ENCODE data around the gene FSD2.
A peak's percentile ranks its signal among the peaks of the same experiment; 100 is the strongest.
"Not testable (repeated sequence)": the region's sequence is repeated elsewhere in the genome, so short reads cannot be mapped to it uniquely, and the experiment has no call there.

FSD2 gene

DNA sequence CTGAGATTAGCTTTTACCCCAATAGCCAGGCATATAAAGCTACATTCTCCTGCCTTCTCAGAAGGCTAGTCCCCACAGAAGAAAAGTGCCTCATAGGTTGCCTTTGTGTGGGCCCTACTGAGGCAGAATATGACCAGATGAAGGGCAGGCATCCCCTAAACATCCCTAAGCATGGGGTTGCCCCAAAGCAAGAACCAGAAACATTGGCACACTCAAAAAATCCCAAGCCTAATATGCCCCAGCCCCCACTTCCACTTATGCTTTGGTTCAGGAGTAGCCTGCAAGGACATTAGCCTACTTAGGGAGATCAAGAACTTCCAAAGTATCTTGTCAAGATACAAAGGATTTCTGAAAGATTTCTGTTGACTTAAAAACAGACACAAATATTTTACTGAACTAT, 33.3 kb upstream of the FSD2 start:
- Mint-ChIP-seq H3K27ac (no peak overlapping the region), H3K27me3 (no peaks in the 10 kb centered on the region), H3K4me1 (ENCODE audit: low read depth) (peaks cover 5% of the 10 kb centered on the region), H3K36me3 (ENCODE audit: low read depth) (peaks cover 45% of the 10 kb centered on the region), H3K9me3 (peaks cover 7% of the 10 kb centered on the region), H3K4me3 (no peak overlapping the region)
- no peak for DNase-seq

DNA sequence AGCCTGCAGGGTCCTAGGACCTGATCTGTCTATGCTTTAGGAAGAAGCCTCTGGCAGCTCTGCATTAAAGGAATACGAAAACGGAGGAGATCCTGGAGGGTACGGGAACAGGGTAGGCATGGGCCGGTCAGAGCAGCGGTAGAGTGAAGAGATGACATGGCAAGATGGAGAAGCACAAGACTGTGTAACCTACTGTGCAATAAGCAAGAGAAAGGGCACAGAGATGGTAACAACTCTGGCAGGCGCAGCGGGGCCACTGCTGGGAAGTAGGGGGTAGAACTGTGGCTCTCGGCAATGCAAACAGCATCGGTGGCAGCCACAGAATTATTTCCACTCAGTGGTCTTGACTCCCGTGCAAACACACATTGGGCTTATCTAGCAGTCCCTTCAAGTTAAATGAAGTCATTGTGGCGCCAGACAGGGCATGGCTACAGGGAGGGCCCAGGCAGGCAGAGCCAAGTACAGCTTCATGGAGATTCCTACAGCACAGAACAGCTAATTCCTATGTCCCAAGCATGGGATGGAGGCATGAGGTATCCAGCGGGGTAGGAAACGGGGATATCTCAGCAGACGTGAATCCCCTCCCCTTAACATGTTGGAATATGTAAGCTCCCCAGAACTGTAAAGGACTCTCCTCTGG, 32.3 kb upstream of the FSD2 start:
- Mint-ChIP-seq H3K9me3 (peaks cover 7% of the 10 kb centered on the region), H3K27ac (no peak overlapping the region), H3K36me3 (ENCODE audit: low read depth) (peaks cover 54% of the 10 kb centered on the region), H3K4me1 (ENCODE audit: low read depth) (peaks cover 5% of the 10 kb centered on the region), H3K4me3 (no peak overlapping the region), H3K27me3 (no peaks in the 10 kb centered on the region)
- no peak for DNase-seq

DNA sequence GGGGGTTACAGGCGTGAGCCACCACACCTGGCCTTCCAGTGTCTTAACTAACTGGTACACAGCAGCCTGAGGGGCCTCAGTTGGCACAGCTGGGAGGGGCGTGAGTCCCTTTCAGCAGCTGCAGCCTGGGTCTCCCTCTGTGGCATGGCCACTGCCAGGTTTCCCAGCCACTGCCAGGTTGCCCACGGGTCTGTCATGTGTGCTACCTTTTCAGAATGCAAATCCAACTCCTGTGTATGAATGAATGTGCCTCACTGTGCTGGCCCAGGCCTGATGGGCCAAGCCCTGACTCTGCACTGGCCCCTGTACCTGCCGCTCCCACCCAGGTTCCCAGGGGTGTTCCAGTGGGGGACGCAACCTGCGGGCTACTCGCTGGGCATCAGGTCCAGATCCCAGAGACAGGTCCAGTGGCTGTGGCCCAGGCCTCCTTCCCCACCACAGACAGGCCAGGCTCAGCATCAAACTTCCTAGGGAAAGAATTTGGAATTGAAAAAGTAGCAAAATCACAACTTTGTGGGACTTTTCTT, 29.6 kb upstream of the FSD2 start:
- DNase-seq: no peak
- Mint-ChIP-seq H3K4me3 (no peak overlapping the region), H3K36me3 (ENCODE audit: low read depth) (peaks cover 82% of the 10 kb centered on the region), H3K9me3 (peaks cover 7% of the 10 kb centered on the region), H3K4me1 (ENCODE audit: low read depth) (peaks cover 33% of the 10 kb centered on the region), H3K27me3 (no peaks in the 10 kb centered on the region), H3K27ac (no peak overlapping the region)

- DNase-seq: no peak
- H3K27me3 Mint-ChIP-seq: no peaks in the 10 kb centered on the region
- peaks cover 100% of the 10 kb centered on the region for H3K36me3 Mint-ChIP-seq (ENCODE audit: low read depth)
- peak overlapping the region; percentile 47 for H3K4me3 Mint-ChIP-seq
- peaks cover 7% of the 10 kb centered on the region for H3K9me3 Mint-ChIP-seq
- peak overlapping the region; percentile 92 for H3K27ac Mint-ChIP-seq
- H3K4me1 Mint-ChIP-seq (ENCODE audit: low read depth): peaks cover 44% of the 10 kb centered on the region
Observed at GRCh38 chr15:82833362-82833682, 27.5 kb upstream of the FSD2 start.

DNA sequence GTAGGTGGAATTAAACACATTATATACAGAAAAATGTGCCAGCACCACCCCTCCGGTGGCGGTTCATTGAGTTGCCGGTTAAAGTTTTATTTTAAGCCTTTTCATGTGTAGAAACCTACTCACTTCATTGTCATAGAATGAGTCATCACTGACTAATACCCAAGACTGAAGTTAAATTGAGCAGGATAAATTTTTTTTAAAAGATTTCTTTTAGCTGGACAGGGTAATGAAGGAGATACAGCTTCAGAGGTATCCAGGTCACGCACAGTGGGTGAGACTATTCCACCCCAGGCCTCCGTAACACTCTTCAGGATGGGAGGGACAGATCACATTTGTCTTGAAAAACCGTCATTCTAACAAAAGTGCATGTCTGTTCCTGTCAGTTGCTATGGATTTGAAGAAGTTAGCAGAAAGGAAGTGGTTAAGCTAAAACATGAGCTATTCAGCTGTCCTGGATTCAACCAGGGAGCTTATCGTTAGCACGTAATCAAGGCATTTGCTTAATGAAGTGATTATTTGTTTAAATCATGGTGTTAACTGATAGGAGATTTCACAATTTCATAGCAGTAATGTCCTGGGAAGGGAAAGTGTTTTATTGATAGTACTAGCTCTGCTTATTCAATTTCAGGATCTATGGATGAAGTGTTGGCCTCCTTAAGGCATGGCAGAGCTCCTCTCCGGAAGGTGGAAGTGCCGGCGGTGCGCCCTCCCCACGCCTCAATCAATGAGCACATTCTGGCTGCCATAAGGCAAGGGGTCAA, 26.9 kb upstream of the FSD2 start:
- Mint-ChIP-seq H3K27ac (peak overlapping the region; percentile 92), H3K4me1 (ENCODE audit: low read depth) (peaks cover 50% of the 10 kb centered on the region), H3K4me3 (peak overlapping the region; percentile 47), H3K9me3 (peaks cover 2% of the 10 kb centered on the region), H3K27me3 (no peaks in the 10 kb centered on the region), H3K36me3 (ENCODE audit: low read depth) (peaks cover 100% of the 10 kb centered on the region)
- DNase-seq: peak; percentile 62

DNA sequence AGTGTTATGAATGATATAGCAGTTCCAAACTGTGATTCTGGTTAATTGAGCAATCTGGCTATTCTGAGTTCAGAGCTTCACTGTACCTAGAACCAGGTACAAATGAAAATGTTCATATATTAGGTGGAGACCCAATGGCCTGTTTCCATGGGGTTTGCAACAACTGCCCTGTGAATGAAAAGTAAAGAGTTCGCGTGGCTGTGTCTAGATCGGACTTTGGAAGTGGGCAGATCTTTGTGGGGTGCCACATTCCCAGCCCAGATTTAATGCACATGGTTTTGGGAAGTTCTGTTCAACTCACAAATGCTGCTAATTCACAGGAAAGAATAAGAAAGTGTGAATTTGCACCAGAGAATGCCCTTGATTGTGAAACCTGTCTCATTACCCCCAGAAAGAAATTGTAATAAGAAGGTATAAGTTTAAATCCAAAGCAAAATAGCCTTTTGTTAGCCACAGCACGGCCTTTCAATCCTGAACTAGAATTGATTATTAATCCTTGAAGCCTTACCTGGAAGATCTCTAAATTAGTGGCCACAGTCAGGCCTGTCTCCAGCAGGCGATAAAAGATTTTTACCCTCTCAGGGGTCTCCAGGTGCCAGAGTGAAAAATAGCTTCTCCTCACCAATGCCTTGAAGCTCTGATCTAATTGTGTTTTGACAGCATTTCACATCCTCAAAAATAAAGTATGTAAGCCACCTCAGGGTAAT, 26.2 kb upstream of the FSD2 start:
- Mint-ChIP-seq H3K36me3 (ENCODE audit: low read depth) (peaks cover 100% of the 10 kb centered on the region), H3K9me3 (no peaks in the 10 kb centered on the region)

GRCh38 chr15:82830427-82831173, 24.7 kb upstream of the FSD2 start:
- DNase-seq: no peak
- no peak overlapping the region for H3K27ac Mint-ChIP-seq
- no peaks in the 10 kb centered on the region for H3K9me3 Mint-ChIP-seq
- H3K4me3 Mint-ChIP-seq: no peak overlapping the region
- H3K36me3 Mint-ChIP-seq (ENCODE audit: low read depth): peaks cover 100% of the 10 kb centered on the region
- H3K4me1 Mint-ChIP-seq (ENCODE audit: low read depth): peaks cover 50% of the 10 kb centered on the region
- no peaks in the 10 kb centered on the region for H3K27me3 Mint-ChIP-seq

More for the DNA sequence above, 26.2 kb upstream of the FSD2 start:
- DNase-seq: no peak
- Mint-ChIP-seq H3K4me1 (ENCODE audit: low read depth) (peaks cover 50% of the 10 kb centered on the region), H3K27me3 (no peaks in the 10 kb centered on the region), H3K27ac (peak overlapping the region; percentile 92), H3K4me3 (peak overlapping the region; percentile 47)

GRCh38 chr15:82829234-82829633, 23.4 kb upstream of the FSD2 start:
- no peak overlapping the region for H3K27ac Mint-ChIP-seq

GRCh38 chr15:82828075-82828474, 22.2 kb upstream of the FSD2 start:
- Mint-ChIP-seq H3K4me1 (ENCODE audit: low read depth) (peaks cover 43% of the 10 kb centered on the region), H3K36me3 (ENCODE audit: low read depth) (peaks cover 87% of the 10 kb centered on the region)
- DNase-seq: no peak

More at GRCh38 chr15:82829234-82829633, 23.4 kb upstream of the FSD2 start:
- H3K27me3 Mint-ChIP-seq: no peaks in the 10 kb centered on the region
- H3K9me3 Mint-ChIP-seq: no peaks in the 10 kb centered on the region
- H3K36me3 Mint-ChIP-seq (ENCODE audit: low read depth): peaks cover 95% of the 10 kb centered on the region
- H3K4me1 Mint-ChIP-seq (ENCODE audit: low read depth): peaks cover 49% of the 10 kb centered on the region
- DNase-seq: no peak
- no peak overlapping the region for H3K4me3 Mint-ChIP-seq

DNA sequence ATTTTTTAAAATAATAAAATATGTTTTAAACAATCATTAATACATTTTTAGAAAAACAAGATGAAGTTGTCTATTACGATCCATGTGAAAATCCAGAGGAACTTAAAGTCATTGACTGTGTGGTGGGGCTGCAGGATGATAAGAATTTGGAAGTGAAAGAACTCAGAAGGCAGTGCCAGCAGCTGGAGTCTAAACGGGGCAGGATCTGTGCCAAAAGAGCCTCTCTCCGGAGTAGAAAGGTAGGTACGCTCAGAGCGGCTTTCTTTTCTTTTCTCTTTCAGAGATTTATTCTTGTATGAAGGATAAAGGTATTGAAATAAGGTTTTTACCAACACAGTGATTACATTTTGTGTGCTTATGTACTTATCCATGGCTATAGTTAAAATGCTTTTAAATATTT, 17.2 kb upstream of the FSD2 start:
- Mint-ChIP-seq H3K27me3 (no peaks in the 10 kb centered on the region), H3K36me3 (ENCODE audit: low read depth) (peaks cover 78% of the 10 kb centered on the region), H3K27ac (no peak overlapping the region), H3K9me3 (no peaks in the 10 kb centered on the region), H3K4me3 (no peak overlapping the region), H3K4me1 (ENCODE audit: low read depth) (peaks cover 14% of the 10 kb centered on the region)
- DNase-seq: no peak

More at GRCh38 chr15:82828075-82828474, 22.2 kb upstream of the FSD2 start:
- Mint-ChIP-seq H3K27me3 (no peaks in the 10 kb centered on the region), H3K9me3 (no peaks in the 10 kb centered on the region), H3K27ac (peak overlapping the region; percentile 5), H3K4me3 (no peak overlapping the region)

DNA sequence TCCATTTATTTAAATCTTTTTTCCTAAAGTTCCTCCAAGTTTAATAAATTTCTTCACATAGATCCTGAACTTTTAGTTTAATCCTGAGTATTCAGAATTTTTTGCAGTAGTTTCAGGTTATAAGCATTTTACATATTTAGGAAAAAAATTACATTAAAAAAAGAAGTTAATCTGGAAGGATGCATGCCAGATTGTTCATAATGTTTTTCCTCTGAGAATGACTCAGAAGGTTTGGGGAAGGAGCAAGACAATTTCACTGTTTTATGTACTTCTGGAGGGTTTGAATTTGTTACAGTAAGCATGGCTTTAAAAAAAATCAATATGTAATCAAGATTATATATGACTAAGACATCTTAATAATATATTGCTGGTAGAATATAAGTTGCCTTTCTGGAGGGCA, 16.0 kb upstream of the FSD2 start:
- not testable (repeated sequence) for H3K4me3 Mint-ChIP-seq, H3K9me3 Mint-ChIP-seq, H3K27ac Mint-ChIP-seq, DNase-seq, H3K27me3 Mint-ChIP-seq
- peaks cover 14% of the 10 kb centered on the region for H3K4me1 Mint-ChIP-seq (ENCODE audit: low read depth)
- peaks cover 75% of the 10 kb centered on the region for H3K36me3 Mint-ChIP-seq (ENCODE audit: low read depth)

DNA sequence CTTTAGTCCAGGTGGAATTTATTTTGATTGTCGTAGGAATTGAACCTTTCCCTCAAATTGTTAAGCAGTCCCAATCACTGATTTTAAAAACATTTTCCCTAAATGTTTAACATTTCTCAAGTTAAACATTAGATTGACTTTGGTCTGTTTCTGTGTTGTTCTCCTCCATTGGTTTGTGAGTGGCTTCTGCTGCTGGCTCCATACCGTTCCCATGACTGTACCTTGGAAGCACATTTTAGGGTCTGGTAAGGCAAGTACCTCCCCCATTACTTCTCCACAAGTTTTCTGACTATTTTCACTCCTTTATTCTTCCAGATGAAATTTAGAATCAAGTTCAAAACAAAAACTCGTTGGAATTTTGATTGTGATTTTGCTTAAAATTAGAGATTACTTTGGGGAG, 15.5 kb upstream of the FSD2 start:
- DNase-seq, H3K27ac Mint-ChIP-seq, H3K4me3 Mint-ChIP-seq, H3K27me3 Mint-ChIP-seq, H3K9me3 Mint-ChIP-seq: not testable (repeated sequence)
- H3K4me1 Mint-ChIP-seq (ENCODE audit: low read depth): peaks cover 18% of the 10 kb centered on the region
- H3K36me3 Mint-ChIP-seq (ENCODE audit: low read depth): peaks cover 75% of the 10 kb centered on the region

DNA sequence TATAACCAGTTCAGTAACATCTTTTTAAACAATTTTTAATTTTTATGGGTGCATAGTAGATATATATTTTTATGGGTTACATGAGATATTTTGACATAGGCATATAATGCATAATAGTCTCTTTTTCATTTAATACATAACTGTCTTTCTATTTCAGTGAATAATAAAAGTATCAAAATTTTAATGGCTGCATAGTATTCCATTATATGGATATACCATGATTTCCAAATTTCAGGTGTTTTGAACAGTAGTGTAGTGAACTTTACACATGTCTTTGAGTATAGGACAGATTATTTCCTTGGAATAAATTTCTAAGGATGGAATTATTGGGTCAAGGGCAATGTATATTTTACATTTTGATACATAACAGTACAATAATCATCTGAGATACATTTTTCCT, 14.3 kb upstream of the FSD2 start:
- H3K36me3 Mint-ChIP-seq (ENCODE audit: low read depth): peaks cover 75% of the 10 kb centered on the region
- H3K4me3 Mint-ChIP-seq: no peak overlapping the region
- H3K4me1 Mint-ChIP-seq (ENCODE audit: low read depth): peaks cover 26% of the 10 kb centered on the region
- no peak overlapping the region for H3K27ac Mint-ChIP-seq
- H3K27me3 Mint-ChIP-seq: no peaks in the 10 kb centered on the region
- H3K9me3 Mint-ChIP-seq: no peaks in the 10 kb centered on the region
- DNase-seq: no peak

DNA sequence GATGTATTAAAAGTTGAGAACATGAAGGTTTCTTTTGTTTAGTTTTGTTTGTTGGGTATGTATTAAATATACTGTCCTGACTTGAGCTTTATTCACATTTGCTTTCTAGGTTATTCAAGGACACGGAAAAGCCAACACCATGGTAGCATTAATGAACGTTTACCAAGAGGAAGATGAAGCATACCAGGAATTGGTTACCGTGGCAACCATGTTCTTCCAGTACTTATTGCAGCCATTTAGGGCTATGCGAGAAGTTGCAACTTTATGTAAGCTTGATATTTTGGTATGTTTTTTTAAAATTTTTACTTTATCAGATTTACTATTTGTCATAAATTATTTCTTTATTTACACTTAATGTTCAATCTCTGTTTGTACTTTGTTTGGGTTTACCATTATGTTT, 7.1 kb upstream of the FSD2 start:
- H3K36me3 Mint-ChIP-seq (ENCODE audit: low read depth): peaks cover 59% of the 10 kb centered on the region
- peak overlapping the region; percentile 82 for H3K4me3 Mint-ChIP-seq
- H3K27me3 Mint-ChIP-seq: no peaks in the 10 kb centered on the region
- H3K27ac Mint-ChIP-seq: no peak overlapping the region
- no peaks in the 10 kb centered on the region for H3K9me3 Mint-ChIP-seq
- DNase-seq: no peak
- H3K4me1 Mint-ChIP-seq (ENCODE audit: low read depth): peaks cover 60% of the 10 kb centered on the region
